Ecto neural progenitor cell (in vitro differentiated cells): ENCODE data around the gene BCCIP.

ENCODE experiments used
- DNase-seq: peaks from one replicate; pipeline ENCODE4 v3.0.0-alpha.2; 2018; ENCODE audit warnings: low spot score

The BCCIP gene

GRCh38 chr10:125822878-125823662 is at the start of gene BCCIP, which contains the start of gene UROS:
BCCIP (plus strand) TSS chr10:125823546; CDS start chr10:125823558, 12 bp downstream.
UROS (minus strand) TSS chr10:125823258; CDS start chr10:125816499, 6,759 bp downstream.
- peak; percentile 94 for DNase-seq

- no peak for DNase-seq
These were observed 49.4 kb upstream of the BCCIP start for GRCh38 chr10:125773687-125774543.

- DNase-seq: no peak
These were observed 48.7 kb upstream of the BCCIP start for GRCh38 chr10:125774581-125775191.

- no peak for DNase-seq
These were observed 47.7 kb upstream of the BCCIP start, which contains the start of gene MMP21 for GRCh38 chr10:125775491-125776106. MMP21 (minus strand) TSS chr10:125775821; CDS start chr10:125775821, 0 bp downstream.

GRCh38 chr10:125777806-125778205 is 45.5 kb upstream of the BCCIP start:
- DNase-seq: no peak

- DNase-seq: no peak
These were observed 44.8 kb upstream of the BCCIP start for GRCh38 chr10:125778556-125778955.

- peak; percentile 32 for DNase-seq
These were observed 43.7 kb upstream of the BCCIP start for GRCh38 chr10:125779403-125780327.

GRCh38 chr10:125781374-125781773 is 42.0 kb upstream of the BCCIP start:
- DNase-seq: peak; percentile 36

GRCh38 chr10:125782054-125782453 is 41.3 kb upstream of the BCCIP start:
- DNase-seq: peak; percentile 44

GRCh38 chr10:125782616-125783015 is 40.7 kb upstream of the BCCIP start:
- DNase-seq: peak; percentile 56

- DNase-seq: peak; percentile 27
These were observed 39.9 kb upstream of the BCCIP start for GRCh38 chr10:125783408-125783807.

GRCh38 chr10:125783957-125784356 is 39.4 kb upstream of the BCCIP start:
- DNase-seq: peak; percentile 7

GRCh38 chr10:125785791-125786190 is 37.6 kb upstream of the BCCIP start:
- no peak for DNase-seq

GRCh38 chr10:125788156-125789034 is 35.0 kb upstream of the BCCIP start:
- DNase-seq: peak; percentile 39

GRCh38 chr10:125792342-125793300 is 30.7 kb upstream of the BCCIP start:
- no peak for DNase-seq

GRCh38 chr10:125795128-125795527 is 28.2 kb upstream of the BCCIP start:
- DNase-seq: no peak

- no peak for DNase-seq
These were observed 27.6 kb upstream of the BCCIP start for GRCh38 chr10:125795637-125796190.

- DNase-seq: no peak
These were observed 25.9 kb upstream of the BCCIP start for GRCh38 chr10:125797424-125797823.
